H1 (cell line): ENCODE measurements around the gene RNF32. TPM values are rescaled to one million over a fixed set of nuclear protein-coding genes. Genes with fewer than 3 reads are reported as not detected.

Source experiments
- BRCA1 ChIP-seq: IDR thresholded peaks from 2 replicates; pipeline ENCODE4 v1.6.1; 2012; ENCODE audit warnings: low read depth, low read length, improper control_type of control experiment
- CBX8 ChIP-seq: fragments of 300-800, 300-1000 bp; sonication (generic); IDR thresholded peaks from 2 replicates; pipeline ENCODE4 v1.7.1; 2016; ENCODE audit warnings: low read depth, low read length, borderline replicate concordance
- CHD1 ChIP-seq: IDR thresholded peaks from 2 replicates; pipeline ENCODE4 v1.6.1; 2012; ENCODE audit warnings: low read depth, low read length, improper control_type of control experiment
- CTBP2 ChIP-seq: IDR thresholded peaks from 2 replicates; pipeline ENCODE4 v1.7.0; 2011; ENCODE audit warnings: borderline replicate concordance, mild to moderate bottlenecking, moderate library complexity, mixed read lengths, low read length; ENCODE audit not compliant: insufficient read depth, insufficient read length
- EGR1 ChIP-seq: IDR thresholded peaks from 2 replicates; pipeline ENCODE4 v1.6.1; 2011; ENCODE audit warnings: low read depth, low read length, borderline replicate concordance
- JUN ChIP-seq: IDR thresholded peaks from 2 replicates; pipeline ENCODE4 v1.6.1; 2011; ENCODE audit warnings: low read depth, mild to moderate bottlenecking, improper control_type of control experiment, low read length
- POLR2AphosphoS5 ChIP-seq: IDR thresholded peaks from 2 replicates; pipeline ENCODE4 v1.6.1; 2011; ENCODE audit warnings: low read depth, low read length
- SP4 ChIP-seq: IDR thresholded peaks from 2 replicates; pipeline ENCODE4 v1.6.1; 2012; ENCODE audit warnings: low read length, inconsistent platforms
- polyA plus RNA-seq, 7 experiments: library from polyadenylated mRNA; depleted of rRNA in 3 of 7; stranded (reverse) in 5 of 7; unstranded in 2 of 7; fragments of >200 nt in 5 of 7; fragments of 200-250 nt in 2 of 7; gene quantifications; 1 replicate in 5 of 7; 2 replicates in 1 of 7; 4 replicates in 1 of 7; pipeline versions ENCODE4 v1.2.1 to v1.2.3, GENCODE V29; 2011 to 2013; ENCODE audit warnings: missing spikeins in 2 of 7, mixed read lengths in 2 of 7
- total RNA-seq: library from RNA; stranded (reverse); fragmentation: NEBNext Ultra II Directional; extraction: Animal tissue kit (Norgen Biotek cat#: 25700); gene quantifications from 2 replicates; pipeline ENCODE4 v1.2.1, GENCODE V29; 2021
- TF ChIP-seq, protein P1 (sequence below): fragments of 300-600 bp; sonication (generic); IDR thresholded peaks from 2 replicates; pipeline ENCODE4 v1.7.1; 2012; ENCODE audit warnings: low read length, moderate library complexity, mild to moderate bottlenecking, inconsistent platforms; ENCODE audit not compliant: insufficient replicate concordance

RNF32 gene
- total and polyA plus RNA-seq, 2 of the 8 experiments (the other 6 are each of a cell fraction or from before 2014, with no cell fraction given) = 0.48 to 1.2 TPM

DNA sequence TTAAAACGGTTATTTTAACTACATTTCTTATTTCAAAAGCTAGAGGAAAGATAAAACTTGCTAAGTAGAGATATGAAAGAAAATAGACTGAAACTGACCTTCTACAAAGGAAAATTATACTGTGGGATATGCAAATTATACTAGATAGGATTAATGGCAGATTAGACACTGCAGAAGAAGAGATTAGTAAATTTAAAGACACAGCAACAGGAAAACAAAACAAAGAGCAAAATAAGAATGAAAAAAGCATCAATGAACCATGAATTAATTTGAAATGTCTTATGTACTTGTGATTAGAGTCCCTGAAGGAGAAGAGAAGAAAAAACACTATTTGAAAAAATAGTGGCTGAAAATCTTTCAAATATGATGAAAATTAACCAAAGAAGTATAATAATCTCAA, 52.3 kb downstream of the RNF32 start (continued):
- TF ChIP-seq, protein P1, sequence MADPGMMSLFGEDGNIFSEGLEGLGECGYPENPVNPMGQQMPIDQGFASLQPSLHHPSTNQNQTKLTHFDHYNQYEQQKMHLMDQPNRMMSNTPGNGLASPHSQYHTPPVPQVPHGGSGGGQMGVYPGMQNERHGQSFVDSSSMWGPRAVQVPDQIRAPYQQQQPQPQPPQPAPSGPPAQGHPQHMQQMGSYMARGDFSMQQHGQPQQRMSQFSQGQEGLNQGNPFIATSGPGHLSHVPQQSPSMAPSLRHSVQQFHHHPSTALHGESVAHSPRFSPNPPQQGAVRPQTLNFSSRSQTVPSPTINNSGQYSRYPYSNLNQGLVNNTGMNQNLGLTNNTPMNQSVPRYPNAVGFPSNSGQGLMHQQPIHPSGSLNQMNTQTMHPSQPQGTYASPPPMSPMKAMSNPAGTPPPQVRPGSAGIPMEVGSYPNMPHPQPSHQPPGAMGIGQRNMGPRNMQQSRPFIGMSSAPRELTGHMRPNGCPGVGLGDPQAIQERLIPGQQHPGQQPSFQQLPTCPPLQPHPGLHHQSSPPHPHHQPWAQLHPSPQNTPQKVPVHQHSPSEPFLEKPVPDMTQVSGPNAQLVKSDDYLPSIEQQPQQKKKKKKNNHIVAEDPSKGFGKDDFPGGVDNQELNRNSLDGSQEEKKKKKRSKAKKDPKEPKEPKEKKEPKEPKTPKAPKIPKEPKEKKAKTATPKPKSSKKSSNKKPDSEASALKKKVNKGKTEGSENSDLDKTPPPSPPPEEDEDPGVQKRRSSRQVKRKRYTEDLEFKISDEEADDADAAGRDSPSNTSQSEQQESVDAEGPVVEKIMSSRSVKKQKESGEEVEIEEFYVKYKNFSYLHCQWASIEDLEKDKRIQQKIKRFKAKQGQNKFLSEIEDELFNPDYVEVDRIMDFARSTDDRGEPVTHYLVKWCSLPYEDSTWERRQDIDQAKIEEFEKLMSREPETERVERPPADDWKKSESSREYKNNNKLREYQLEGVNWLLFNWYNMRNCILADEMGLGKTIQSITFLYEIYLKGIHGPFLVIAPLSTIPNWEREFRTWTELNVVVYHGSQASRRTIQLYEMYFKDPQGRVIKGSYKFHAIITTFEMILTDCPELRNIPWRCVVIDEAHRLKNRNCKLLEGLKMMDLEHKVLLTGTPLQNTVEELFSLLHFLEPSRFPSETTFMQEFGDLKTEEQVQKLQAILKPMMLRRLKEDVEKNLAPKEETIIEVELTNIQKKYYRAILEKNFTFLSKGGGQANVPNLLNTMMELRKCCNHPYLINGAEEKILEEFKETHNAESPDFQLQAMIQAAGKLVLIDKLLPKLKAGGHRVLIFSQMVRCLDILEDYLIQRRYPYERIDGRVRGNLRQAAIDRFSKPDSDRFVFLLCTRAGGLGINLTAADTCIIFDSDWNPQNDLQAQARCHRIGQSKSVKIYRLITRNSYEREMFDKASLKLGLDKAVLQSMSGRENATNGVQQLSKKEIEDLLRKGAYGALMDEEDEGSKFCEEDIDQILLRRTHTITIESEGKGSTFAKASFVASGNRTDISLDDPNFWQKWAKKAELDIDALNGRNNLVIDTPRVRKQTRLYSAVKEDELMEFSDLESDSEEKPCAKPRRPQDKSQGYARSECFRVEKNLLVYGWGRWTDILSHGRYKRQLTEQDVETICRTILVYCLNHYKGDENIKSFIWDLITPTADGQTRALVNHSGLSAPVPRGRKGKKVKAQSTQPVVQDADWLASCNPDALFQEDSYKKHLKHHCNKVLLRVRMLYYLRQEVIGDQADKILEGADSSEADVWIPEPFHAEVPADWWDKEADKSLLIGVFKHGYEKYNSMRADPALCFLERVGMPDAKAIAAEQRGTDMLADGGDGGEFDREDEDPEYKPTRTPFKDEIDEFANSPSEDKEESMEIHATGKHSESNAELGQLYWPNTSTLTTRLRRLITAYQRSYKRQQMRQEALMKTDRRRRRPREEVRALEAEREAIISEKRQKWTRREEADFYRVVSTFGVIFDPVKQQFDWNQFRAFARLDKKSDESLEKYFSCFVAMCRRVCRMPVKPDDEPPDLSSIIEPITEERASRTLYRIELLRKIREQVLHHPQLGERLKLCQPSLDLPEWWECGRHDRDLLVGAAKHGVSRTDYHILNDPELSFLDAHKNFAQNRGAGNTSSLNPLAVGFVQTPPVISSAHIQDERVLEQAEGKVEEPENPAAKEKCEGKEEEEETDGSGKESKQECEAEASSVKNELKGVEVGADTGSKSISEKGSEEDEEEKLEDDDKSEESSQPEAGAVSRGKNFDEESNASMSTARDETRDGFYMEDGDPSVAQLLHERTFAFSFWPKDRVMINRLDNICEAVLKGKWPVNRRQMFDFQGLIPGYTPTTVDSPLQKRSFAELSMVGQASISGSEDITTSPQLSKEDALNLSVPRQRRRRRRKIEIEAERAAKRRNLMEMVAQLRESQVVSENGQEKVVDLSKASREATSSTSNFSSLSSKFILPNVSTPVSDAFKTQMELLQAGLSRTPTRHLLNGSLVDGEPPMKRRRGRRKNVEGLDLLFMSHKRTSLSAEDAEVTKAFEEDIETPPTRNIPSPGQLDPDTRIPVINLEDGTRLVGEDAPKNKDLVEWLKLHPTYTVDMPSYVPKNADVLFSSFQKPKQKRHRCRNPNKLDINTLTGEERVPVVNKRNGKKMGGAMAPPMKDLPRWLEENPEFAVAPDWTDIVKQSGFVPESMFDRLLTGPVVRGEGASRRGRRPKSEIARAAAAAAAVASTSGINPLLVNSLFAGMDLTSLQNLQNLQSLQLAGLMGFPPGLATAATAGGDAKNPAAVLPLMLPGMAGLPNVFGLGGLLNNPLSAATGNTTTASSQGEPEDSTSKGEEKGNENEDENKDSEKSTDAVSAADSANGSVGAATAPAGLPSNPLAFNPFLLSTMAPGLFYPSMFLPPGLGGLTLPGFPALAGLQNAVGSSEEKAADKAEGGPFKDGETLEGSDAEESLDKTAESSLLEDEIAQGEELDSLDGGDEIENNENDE = no peak
- TF ChIP-seq CHD1 (no peak), POLR2AphosphoS5 (no peak), BRCA1 (no peak), JUN (no peak), SP4 (no peak), CTBP2 (no peak), CBX8 (no peak), EGR1 (no peak)
